Activated T-cell treated with anti-CD3 and anti-CD28 coated beads, Interleukin-2, amount 50 U/mL, for 24 hours (primary cell): Measurements from ENCODE around the gene KCNK10.

Experiments
- DNase-seq: peaks from one replicate; pipeline ENCODE4 v3.0.0-alpha.2; 2020
- H3K27ac Mint-ChIP-seq: 2 replicates; pipeline ENCODE4 v1.8.0; 2020; ENCODE audit warnings: mild to moderate bottlenecking, mixed read lengths
- H3K27me3 Mint-ChIP-seq: 2 replicates; pipeline ENCODE4 v1.8.0; 2020; ENCODE audit warnings: mixed read lengths
- H3K36me3 Mint-ChIP-seq: 2 replicates; pipeline ENCODE4 v1.8.0; 2020; ENCODE audit warnings: low read depth, mixed read lengths
- H3K4me1 Mint-ChIP-seq: 2 replicates; pipeline ENCODE4 v1.8.0; 2020; ENCODE audit warnings: low read depth, mixed read lengths
- H3K4me3 Mint-ChIP-seq: 2 replicates; pipeline ENCODE4 v1.8.0; 2020; ENCODE audit warnings: mild to moderate bottlenecking, moderate library complexity, mixed read lengths
- H3K9me3 Mint-ChIP-seq: 2 replicates; pipeline ENCODE4 v1.8.0; 2020; ENCODE audit warnings: mixed read lengths

KCNK10 gene

DNA sequence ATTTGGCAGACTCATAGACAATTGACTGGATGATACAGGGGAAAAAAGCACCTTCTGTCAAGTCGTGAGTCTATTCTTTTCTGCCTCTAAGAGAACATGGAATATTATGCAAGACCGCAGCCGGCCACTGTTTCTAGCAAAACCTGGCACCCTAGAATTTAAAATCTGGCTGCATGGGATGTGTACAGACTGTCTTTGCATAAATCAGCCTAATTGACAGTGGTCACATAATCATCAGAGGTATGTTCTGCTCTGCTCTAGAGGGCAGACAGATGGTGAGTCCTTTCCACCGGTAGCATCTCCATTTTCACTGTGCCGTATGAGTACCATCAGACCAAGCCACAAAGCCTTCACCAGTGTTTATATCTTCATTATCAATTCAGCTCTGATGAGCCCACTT is 80.6 kb downstream of the KCNK10 start:
- no peak for DNase-seq
- H3K4me3 Mint-ChIP-seq = no peak overlapping the region
- H3K27me3 Mint-ChIP-seq = peaks cover 58% of the 10 kb centered on the region
- no peaks in the 10 kb centered on the region for H3K9me3 Mint-ChIP-seq
- no peaks in the 10 kb centered on the region for H3K4me1 Mint-ChIP-seq
- H3K36me3 Mint-ChIP-seq = no peaks in the 10 kb centered on the region
- no peak overlapping the region for H3K27ac Mint-ChIP-seq

- no peak for DNase-seq
- no peaks in the 10 kb centered on the region for H3K36me3 Mint-ChIP-seq
- H3K4me3 Mint-ChIP-seq = no peak overlapping the region
- no peak overlapping the region for H3K27ac Mint-ChIP-seq
- no peaks in the 10 kb centered on the region for H3K9me3 Mint-ChIP-seq
- no peaks in the 10 kb centered on the region for H3K4me1 Mint-ChIP-seq
- H3K27me3 Mint-ChIP-seq = peaks cover 53% of the 10 kb centered on the region
These were observed 81.3 kb downstream of the KCNK10 start for GRCh38 chr14:88241810-88242209.

- DNase-seq = no peak
- H3K27ac Mint-ChIP-seq = no peak overlapping the region
- no peaks in the 10 kb centered on the region for H3K4me1 Mint-ChIP-seq
- no peaks in the 10 kb centered on the region for H3K36me3 Mint-ChIP-seq
- H3K27me3 Mint-ChIP-seq = peaks cover 41% of the 10 kb centered on the region
- no peak overlapping the region for H3K4me3 Mint-ChIP-seq
- H3K9me3 Mint-ChIP-seq = no peaks in the 10 kb centered on the region
These were observed 88.6 kb downstream of the KCNK10 start for GRCh38 chr14:88234442-88234841.

GRCh38 chr14:88233915-88234314 is 89.2 kb downstream of the KCNK10 start:
- Mint-ChIP-seq H3K36me3 (no peaks in the 10 kb centered on the region), H3K4me3 (no peak overlapping the region), H3K27ac (no peak overlapping the region), H3K27me3 (peaks cover 38% of the 10 kb centered on the region), H3K9me3 (no peaks in the 10 kb centered on the region), H3K4me1 (no peaks in the 10 kb centered on the region)
- DNase-seq = no peak

DNA sequence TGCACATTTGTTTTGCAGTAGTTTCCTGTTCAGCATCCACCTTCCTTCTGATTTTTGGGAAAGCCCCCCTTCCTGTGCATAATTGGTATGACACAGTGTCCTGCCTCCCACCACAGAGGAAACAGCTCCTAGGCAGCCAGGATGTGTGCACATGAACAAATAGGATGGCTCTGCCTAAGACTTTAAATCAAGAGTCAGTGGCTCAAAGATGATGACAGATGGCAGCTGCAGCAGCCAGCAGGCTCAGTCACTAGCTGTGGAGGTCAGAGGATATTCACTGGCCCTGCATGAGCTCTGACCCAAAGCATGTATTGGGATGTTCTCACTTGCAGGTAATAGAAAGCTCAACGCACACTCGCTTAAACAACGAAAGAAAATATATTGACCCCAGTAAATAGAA is 90.3 kb downstream of the KCNK10 start:
- no peak for DNase-seq
- Mint-ChIP-seq H3K36me3 (no peaks in the 10 kb centered on the region), H3K4me1 (peaks cover 7% of the 10 kb centered on the region), H3K4me3 (no peak overlapping the region), H3K27me3 (peaks cover 39% of the 10 kb centered on the region), H3K9me3 (no peaks in the 10 kb centered on the region), H3K27ac (no peak overlapping the region)

DNA sequence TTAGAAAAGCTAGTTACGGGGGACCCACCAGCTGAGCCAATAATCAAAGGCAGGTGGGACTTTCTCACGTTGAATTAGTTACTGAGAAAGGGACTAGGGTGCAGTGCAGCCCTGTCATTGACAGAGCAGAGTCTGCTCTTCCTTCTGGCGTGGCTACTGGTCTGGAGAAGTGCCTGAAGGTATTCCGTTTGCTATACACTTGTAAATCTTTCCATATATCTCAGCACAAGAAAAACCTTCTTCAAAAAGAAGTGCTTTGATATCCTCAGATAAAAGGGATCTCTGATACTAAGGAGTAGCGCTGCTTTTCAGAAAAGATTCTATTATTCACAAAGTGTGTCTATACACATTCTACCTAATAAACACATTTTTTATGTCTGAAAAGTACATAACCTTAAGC is 91.5 kb downstream of the KCNK10 start:
- Mint-ChIP-seq H3K27ac (no peak overlapping the region), H3K4me3 (no peak overlapping the region), H3K27me3 (peaks cover 49% of the 10 kb centered on the region), H3K9me3 (no peaks in the 10 kb centered on the region), H3K4me1 (peaks cover 9% of the 10 kb centered on the region), H3K36me3 (no peaks in the 10 kb centered on the region)
- no peak for DNase-seq

GRCh38 chr14:88229428-88229827 is 93.6 kb downstream of the KCNK10 start:
- DNase-seq = no peak
- no peaks in the 10 kb centered on the region for H3K36me3 Mint-ChIP-seq
- H3K27ac Mint-ChIP-seq = no peak overlapping the region
- peaks cover 9% of the 10 kb centered on the region for H3K4me1 Mint-ChIP-seq
- no peaks in the 10 kb centered on the region for H3K9me3 Mint-ChIP-seq
- H3K4me3 Mint-ChIP-seq = no peak overlapping the region
- peaks cover 56% of the 10 kb centered on the region for H3K27me3 Mint-ChIP-seq

DNA sequence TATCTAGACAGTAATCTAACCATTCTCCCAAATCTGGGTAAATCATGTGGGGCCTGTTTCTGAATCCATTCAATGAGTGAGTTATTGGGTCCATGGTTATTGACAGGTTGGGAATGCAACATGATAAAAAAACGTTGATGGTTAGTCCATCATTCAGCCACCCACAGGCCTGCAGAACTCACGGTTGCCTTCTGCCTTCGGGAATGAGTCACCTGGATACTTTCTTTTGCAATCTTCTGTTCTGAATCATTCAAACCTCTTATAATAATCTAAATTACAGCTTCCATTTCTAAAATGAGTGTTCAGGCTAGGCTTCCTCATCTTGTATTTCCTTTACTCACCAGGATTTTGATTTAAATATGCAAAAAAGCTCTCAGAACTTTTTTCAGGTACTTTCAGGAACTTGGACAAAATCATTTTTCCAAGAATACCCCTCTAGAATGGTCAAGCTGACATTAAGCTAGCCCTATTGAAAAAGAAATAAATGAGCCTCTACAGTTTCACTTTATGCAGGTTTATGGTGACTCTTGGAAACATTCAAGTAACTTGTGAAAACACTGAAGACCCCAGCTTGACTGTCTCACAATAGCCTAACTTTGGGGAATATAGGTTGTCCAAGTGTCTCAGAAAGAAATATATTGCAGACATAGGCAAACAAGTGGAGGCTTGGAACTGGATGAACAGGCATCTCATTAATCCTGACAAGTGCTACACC is 94.4 kb downstream of the KCNK10 start:
- Mint-ChIP-seq H3K36me3 (no peaks in the 10 kb centered on the region), H3K27ac (no peak overlapping the region), H3K27me3 (peaks cover 50% of the 10 kb centered on the region), H3K4me1 (peaks cover 9% of the 10 kb centered on the region), H3K9me3 (peaks cover under 1% of the 10 kb centered on the region), H3K4me3 (no peak overlapping the region)
- DNase-seq = no peak

DNA sequence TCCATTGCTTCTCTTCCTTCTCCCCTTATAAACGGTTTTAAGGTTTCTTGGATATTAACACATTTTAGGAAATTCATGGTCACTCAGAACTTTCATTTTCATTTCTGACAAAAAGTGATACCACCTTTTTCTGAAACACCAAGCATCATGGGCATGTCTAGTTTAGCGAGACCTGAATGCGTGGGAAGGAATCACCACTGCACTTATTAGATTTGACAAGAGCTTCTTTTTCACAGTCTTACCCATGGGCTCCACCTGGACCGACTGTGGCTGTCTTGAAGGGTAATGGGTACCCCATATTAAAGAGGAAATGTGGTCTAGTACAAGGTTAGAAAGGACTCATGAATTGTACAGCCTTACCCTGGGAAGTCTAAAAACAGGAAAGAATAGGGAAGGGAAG is 95.4 kb downstream of the KCNK10 start:
- H3K4me3 Mint-ChIP-seq = no peak overlapping the region
- H3K27ac Mint-ChIP-seq = no peak overlapping the region
- peaks cover 9% of the 10 kb centered on the region for H3K4me1 Mint-ChIP-seq
- no peaks in the 10 kb centered on the region for H3K36me3 Mint-ChIP-seq
- no peak for DNase-seq
- H3K27me3 Mint-ChIP-seq = peaks cover 47% of the 10 kb centered on the region
- peaks cover 11% of the 10 kb centered on the region for H3K9me3 Mint-ChIP-seq

- Mint-ChIP-seq H3K27ac (no peak overlapping the region), H3K4me3 (no peak overlapping the region), H3K9me3 (peaks cover 20% of the 10 kb centered on the region), H3K4me1 (peaks cover 9% of the 10 kb centered on the region), H3K36me3 (no peaks in the 10 kb centered on the region), H3K27me3 (peaks cover 46% of the 10 kb centered on the region)
- DNase-seq = no peak
These were observed 97.3 kb downstream of the KCNK10 start for GRCh38 chr14:88225721-88226120.

GRCh38 chr14:88218119-88218915 is 104.8 kb downstream of the KCNK10 start:
- Mint-ChIP-seq H3K27me3 (no peaks in the 10 kb centered on the region), H3K9me3 (peaks cover 20% of the 10 kb centered on the region), H3K36me3 (no peaks in the 10 kb centered on the region), H3K4me3 (no peak overlapping the region), H3K4me1 (no peaks in the 10 kb centered on the region), H3K27ac (no peak overlapping the region)
- DNase-seq = no peak

DNA sequence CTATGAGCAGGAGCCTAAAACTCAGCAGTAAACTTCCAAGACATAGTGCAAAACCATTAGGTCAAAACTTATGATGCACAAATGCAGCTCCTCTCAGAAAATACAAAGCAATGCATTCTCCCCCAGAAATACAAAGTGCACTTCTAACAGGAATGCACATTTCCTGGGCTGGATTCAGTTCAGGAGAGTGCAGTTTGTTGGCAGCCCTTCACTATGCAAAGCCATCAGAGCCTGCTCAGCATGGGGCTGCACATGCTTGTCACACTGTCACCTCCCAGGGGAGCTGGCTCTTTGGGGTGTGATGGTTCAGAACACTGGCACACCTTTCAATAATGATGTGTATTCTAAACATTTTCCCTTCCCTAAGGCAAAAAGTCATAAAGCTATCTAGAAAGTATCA is 110.4 kb downstream of the KCNK10 start:
- DNase-seq = no peak
- no peaks in the 10 kb centered on the region for H3K4me1 Mint-ChIP-seq
- H3K36me3 Mint-ChIP-seq = no peaks in the 10 kb centered on the region
- no peak overlapping the region for H3K4me3 Mint-ChIP-seq
- H3K27ac Mint-ChIP-seq = no peak overlapping the region
- H3K27me3 Mint-ChIP-seq = peaks cover 25% of the 10 kb centered on the region
- no peaks in the 10 kb centered on the region for H3K9me3 Mint-ChIP-seq

DNA sequence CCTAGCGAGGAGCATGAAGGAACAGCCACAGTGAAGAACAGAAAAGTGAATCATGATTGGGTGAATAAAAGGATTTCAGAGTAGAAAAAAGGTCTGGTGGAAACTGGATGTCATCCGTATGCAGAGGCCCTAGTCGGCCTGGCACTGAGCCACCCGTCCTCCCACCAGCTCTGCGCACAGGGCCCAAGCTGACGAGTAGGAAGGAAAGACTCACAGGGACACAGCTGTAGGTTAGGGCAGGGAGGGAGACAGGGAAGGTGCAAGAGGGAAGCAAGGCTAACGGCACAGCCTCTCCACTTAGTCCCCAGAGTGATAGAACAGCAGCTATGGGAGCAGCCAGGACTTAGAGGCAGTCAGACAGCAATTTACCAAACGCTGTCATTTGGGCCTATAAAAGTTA is 112.6 kb downstream of the KCNK10 start:
- no peaks in the 10 kb centered on the region for H3K36me3 Mint-ChIP-seq
- H3K4me3 Mint-ChIP-seq = no peak overlapping the region
- H3K4me1 Mint-ChIP-seq = no peaks in the 10 kb centered on the region
- no peaks in the 10 kb centered on the region for H3K9me3 Mint-ChIP-seq
- no peak for DNase-seq
- no peak overlapping the region for H3K27ac Mint-ChIP-seq
- H3K27me3 Mint-ChIP-seq = peaks cover 37% of the 10 kb centered on the region

DNA sequence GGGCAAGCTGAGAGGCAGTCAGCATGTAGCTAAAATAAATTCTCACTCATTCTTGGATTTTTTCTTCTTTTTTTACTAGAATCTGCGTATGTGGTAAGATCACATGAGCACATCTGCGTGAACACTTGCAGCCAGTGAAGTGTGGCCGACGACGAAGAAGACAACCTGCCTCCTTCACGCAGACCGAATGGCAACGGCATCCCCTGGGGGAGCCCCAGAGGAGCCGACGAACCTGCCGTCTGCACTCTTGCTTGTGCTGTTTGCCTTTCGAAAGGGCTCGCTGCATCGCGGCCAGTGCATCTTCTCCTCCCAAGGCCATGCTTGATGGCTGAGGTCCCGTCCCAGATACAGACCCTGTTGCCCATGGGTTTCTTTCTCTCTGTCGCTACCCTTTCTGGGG is 113.8 kb downstream of the KCNK10 start:
- Mint-ChIP-seq H3K4me3 (no peak overlapping the region), H3K27ac (no peak overlapping the region)

DNA sequence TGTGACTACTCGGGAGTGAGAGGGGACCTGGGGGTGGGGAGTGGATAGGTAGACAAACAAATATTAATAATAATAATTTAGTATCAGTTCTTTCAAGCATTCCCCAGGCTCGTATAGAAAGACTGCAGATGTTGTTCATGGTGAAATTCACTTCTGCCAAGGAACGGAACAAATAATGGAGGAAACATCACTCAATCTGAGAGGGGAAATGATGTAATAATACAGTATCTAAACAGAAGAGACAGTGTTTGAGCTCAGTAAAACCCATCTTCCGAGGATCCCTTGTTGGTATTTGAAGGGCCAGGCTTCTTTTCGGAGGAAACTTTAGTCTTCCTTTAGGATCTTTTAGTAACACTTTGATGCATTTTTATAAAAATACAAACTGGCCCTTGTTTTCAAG is 114.2 kb downstream of the KCNK10 start:
- Mint-ChIP-seq H3K27me3 (peaks cover 41% of the 10 kb centered on the region), H3K4me1 (no peaks in the 10 kb centered on the region), H3K9me3 (no peaks in the 10 kb centered on the region), H3K36me3 (no peaks in the 10 kb centered on the region), H3K4me3 (no peak overlapping the region), H3K27ac (no peak overlapping the region)
- no peak for DNase-seq

More for the DNA sequence above, 113.8 kb downstream of the KCNK10 start:
- no peak for DNase-seq
- Mint-ChIP-seq H3K27me3 (peaks cover 41% of the 10 kb centered on the region), H3K4me1 (no peaks in the 10 kb centered on the region), H3K36me3 (no peaks in the 10 kb centered on the region), H3K9me3 (no peaks in the 10 kb centered on the region)
